ENCODE measurements around the gene IL31RA. TPM values are rescaled to one million over a fixed set of nuclear protein-coding genes. Genes with fewer than 3 reads are reported as not detected.
A peak's percentile ranks its signal among the peaks of the same experiment; 100 is the strongest.

The IL31RA gene
- total and polyA plus RNA-seq, 2 experiments from 2014 or later, result not detected

DNA sequence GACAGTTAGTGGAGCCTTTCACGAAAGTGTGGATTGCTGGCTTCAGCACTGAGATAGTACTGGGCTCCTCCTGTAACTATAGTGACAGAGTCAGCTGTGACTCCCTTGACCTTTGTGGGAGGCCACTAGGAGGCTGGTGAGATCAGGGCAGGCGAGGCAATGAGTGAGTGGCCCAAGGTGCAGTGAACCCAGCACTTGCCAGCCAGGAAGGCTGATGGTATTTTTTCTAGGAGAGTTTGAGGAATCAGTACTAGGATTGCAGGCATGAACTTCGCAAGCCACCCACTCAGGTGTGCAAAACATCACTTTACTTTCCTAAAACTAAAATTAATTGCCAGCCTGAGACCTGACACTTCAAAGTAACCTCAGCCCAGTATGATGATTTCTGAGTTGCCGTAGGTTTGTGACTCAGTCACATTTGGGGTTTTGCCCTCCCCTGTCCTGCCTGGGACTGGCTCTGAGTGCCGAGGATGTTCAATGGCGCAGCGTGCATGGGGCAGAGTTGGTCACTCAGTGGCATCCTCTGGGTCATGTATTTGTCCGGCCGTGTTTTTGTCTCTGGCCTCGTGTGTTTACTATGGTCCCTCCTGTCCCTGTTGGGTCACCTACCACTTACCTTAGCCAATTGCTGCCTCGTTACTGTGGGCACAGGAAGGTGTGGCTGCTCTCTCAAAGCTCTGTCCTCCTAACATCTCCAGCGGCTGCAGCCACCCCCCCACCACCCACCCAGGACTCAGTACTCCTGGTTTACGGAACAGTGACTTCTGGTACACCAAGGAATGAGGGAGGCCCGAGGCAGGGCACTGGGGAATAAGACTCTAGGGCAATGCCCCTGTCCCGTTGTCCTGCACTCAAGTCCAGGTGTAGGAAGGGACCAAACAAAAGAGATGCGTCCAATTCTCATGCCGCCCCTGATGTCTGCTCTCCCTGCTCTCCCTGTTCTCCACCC lies 67.2 kb downstream of the IL31RA start:
- Histone ChIP-seq H3K27ac (ENCODE audit: low read depth) (no peak overlapping the region), H3K27me3 (ENCODE audit: insufficient read depth) (no peaks in the 10 kb centered on the region)
- DNase-seq (ENCODE audit: low spot score), result no peak

GRCh38 chr5:55919625-55920024 lies 68.5 kb downstream of the IL31RA start:
- Mint-ChIP-seq H3K4me3 (no peak overlapping the region; the same call in 2 of the 3 replicates), H3K27me3 (ENCODE audit: insufficient read depth, low read depth, poor library complexity) (peaks cover 12% of the 10 kb centered on the region), H3K9me3 (no peaks in the 10 kb centered on the region), H3K4me1 (peaks cover 8% of the 10 kb centered on the region), H3K36me3 (ENCODE audit: low read depth) (no peaks in the 10 kb centered on the region; the same call in 2 of the 3 replicates), H3K27ac (no peak overlapping the region)
- Histone ChIP-seq H3K27me3 (ENCODE audit: insufficient read depth) (no peaks in the 10 kb centered on the region), H3K4me2 (no peak overlapping the region), H3K36me3 (ENCODE audit: insufficient read depth) (no peaks in the 10 kb centered on the region), H3K27ac (ENCODE audit: low read depth) (no peak overlapping the region), H4K20me1 (replicated peaks; ENCODE audit: insufficient read depth) (no peaks in the 10 kb centered on the region; the same call in 1 of the 2 replicates), H3F3A (replicated peaks; ENCODE audit: low read depth) (no peaks in the 10 kb centered on the region), H2AFZ (peak overlapping the region; percentile 32; the same call in 1 of the 2 replicates), H3K4me3 (no peak overlapping the region), H3K9me2 (ENCODE audit: insufficient read depth) (no peaks in the 10 kb centered on the region), H3K4me1 (ENCODE audit: insufficient read depth) (no peaks in the 10 kb centered on the region), H3K79me2 (replicated peaks; ENCODE audit: insufficient read depth) (no peaks in the 10 kb centered on the region)
- no peak for DNase-seq (ENCODE audit: low spot score)
- TF ChIP-seq NANOG (IDR thresholded peaks at IDR 0.05; ENCODE audit: borderline replicate concordance) (no peak), EZH2phosphoT487 (IDR thresholded peaks at IDR 0.05; ENCODE audit: unreplicated experiment) (no peak), JUNB (IDR thresholded peaks at IDR 0.05; ENCODE audit: unreplicated experiment) (no peak), POLR2AphosphoS5 (IDR thresholded peaks at IDR 0.05; ENCODE audit: low read depth) (no peak), EZH2 (IDR thresholded peaks at IDR 0.05; ENCODE audit: low read depth, unreplicated experiment) (no peak), CREB1 (CRISPR knock-in tag; IDR thresholded peaks at IDR 0.05; ENCODE audit: low read depth) (no peak), STAT1 (IDR thresholded peaks at IDR 0.05; ENCODE audit: unreplicated experiment) (no peak), ZNF331 (CRISPR knock-in tag; IDR thresholded peaks at IDR 0.05; ENCODE audit: low read depth) (no peak), ETS1 (IDR thresholded peaks at IDR 0.05) (no peak)
- TF ChIP-seq, protein P1, sequence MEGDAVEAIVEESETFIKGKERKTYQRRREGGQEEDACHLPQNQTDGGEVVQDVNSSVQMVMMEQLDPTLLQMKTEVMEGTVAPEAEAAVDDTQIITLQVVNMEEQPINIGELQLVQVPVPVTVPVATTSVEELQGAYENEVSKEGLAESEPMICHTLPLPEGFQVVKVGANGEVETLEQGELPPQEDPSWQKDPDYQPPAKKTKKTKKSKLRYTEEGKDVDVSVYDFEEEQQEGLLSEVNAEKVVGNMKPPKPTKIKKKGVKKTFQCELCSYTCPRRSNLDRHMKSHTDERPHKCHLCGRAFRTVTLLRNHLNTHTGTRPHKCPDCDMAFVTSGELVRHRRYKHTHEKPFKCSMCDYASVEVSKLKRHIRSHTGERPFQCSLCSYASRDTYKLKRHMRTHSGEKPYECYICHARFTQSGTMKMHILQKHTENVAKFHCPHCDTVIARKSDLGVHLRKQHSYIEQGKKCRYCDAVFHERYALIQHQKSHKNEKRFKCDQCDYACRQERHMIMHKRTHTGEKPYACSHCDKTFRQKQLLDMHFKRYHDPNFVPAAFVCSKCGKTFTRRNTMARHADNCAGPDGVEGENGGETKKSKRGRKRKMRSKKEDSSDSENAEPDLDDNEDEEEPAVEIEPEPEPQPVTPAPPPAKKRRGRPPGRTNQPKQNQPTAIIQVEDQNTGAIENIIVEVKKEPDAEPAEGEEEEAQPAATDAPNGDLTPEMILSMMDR (conservative IDR thresholded peaks at IDR 0.05; ENCODE audit: low read depth in 2 of 2), result no peak
- TF ChIP-seq, protein P2, sequence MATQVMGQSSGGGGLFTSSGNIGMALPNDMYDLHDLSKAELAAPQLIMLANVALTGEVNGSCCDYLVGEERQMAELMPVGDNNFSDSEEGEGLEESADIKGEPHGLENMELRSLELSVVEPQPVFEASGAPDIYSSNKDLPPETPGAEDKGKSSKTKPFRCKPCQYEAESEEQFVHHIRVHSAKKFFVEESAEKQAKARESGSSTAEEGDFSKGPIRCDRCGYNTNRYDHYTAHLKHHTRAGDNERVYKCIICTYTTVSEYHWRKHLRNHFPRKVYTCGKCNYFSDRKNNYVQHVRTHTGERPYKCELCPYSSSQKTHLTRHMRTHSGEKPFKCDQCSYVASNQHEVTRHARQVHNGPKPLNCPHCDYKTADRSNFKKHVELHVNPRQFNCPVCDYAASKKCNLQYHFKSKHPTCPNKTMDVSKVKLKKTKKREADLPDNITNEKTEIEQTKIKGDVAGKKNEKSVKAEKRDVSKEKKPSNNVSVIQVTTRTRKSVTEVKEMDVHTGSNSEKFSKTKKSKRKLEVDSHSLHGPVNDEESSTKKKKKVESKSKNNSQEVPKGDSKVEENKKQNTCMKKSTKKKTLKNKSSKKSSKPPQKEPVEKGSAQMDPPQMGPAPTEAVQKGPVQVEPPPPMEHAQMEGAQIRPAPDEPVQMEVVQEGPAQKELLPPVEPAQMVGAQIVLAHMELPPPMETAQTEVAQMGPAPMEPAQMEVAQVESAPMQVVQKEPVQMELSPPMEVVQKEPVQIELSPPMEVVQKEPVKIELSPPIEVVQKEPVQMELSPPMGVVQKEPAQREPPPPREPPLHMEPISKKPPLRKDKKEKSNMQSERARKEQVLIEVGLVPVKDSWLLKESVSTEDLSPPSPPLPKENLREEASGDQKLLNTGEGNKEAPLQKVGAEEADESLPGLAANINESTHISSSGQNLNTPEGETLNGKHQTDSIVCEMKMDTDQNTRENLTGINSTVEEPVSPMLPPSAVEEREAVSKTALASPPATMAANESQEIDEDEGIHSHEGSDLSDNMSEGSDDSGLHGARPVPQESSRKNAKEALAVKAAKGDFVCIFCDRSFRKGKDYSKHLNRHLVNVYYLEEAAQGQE (IDR thresholded peaks at IDR 0.05; ENCODE audit: unreplicated experiment), result no peak
- no peak for ATAC-seq

More for the DNA sequence above, 67.2 kb downstream of the IL31RA start:
- H3K4me1 ChIP-seq (ENCODE audit: insufficient read depth), result no peaks in the 10 kb centered on the region
- no peak overlapping the region for H2AFZ ChIP-seq
- no peak overlapping the region for H3K27ac Mint-ChIP-seq
- no peak overlapping the region for H3K4me3 ChIP-seq
- no peak for TF ChIP-seq STAT1 (IDR thresholded peaks at IDR 0.05; ENCODE audit: unreplicated experiment)
- no peak for TF ChIP-seq NANOG (IDR thresholded peaks at IDR 0.05; ENCODE audit: borderline replicate concordance)
- no peak overlapping the region for H3K4me3 Mint-ChIP-seq
- no peaks in the 10 kb centered on the region; the same call in 2 of the 3 replicates for H3K36me3 Mint-ChIP-seq (ENCODE audit: low read depth)
- no peaks in the 10 kb centered on the region for H3F3A ChIP-seq (replicated peaks; ENCODE audit: low read depth)
- H3K79me2 ChIP-seq (replicated peaks; ENCODE audit: insufficient read depth), result no peaks in the 10 kb centered on the region
- peaks cover 5% of the 10 kb centered on the region for H3K4me1 Mint-ChIP-seq
- no peak overlapping the region for H3K4me2 ChIP-seq
- peaks cover 10% of the 10 kb centered on the region for H3K27me3 Mint-ChIP-seq (ENCODE audit: insufficient read depth, low read depth, poor library complexity)
- no peaks in the 10 kb centered on the region for H3K9me2 ChIP-seq (ENCODE audit: insufficient read depth)
- no peaks in the 10 kb centered on the region for H3K36me3 ChIP-seq (ENCODE audit: insufficient read depth)
- ATAC-seq, result peak; percentile 44; the same call in 2 of the 3 replicates
- no peaks in the 10 kb centered on the region; the same call in 1 of the 2 replicates for H4K20me1 ChIP-seq (replicated peaks; ENCODE audit: insufficient read depth)
- no peaks in the 10 kb centered on the region; the same call in 2 of the 3 replicates for H3K9me3 Mint-ChIP-seq
